ENCODE data around the gene TUT1. TPM values are rescaled to one million over a fixed set of nuclear protein-coding genes. Genes with fewer than 3 reads are reported as not detected.

The TUT1 gene
- total RNA-seq, 1 experiment from 2014 or later = 19.9 TPM

DNA sequence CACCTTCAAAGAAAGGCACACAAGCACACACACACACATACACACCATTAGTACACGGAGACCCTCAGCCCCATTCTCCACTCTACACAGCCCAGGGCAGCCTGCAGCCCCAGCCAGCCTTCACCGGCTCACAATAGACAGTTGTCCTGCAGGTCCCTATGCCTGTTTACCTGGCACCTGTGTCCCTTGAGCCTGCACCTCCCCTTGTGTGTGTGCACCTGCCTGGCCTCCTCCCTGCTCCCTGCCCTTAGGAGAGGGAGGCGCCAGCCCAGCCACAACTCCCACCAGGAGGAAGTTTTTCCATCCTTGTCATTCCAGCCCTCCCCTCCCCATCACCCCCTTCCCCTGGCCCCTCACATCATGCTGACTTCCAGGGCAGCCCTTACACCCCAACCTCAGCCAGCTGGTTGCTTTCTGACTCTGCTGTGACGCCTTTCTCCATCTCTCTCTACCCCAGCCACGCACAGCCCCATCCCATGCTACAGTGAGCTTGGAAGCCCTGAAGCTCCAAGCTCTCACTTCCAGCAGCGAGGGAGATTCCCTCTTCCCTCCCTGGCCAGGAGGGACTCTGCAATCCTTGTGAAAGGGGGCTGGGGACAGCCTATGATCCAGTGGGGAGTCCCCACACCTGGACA lies 49.1 kb downstream of the TUT1 start:
- peaks cover 46% of the 10 kb centered on the region for H3K4me1 ChIP-seq (ENCODE audit: control insufficient read depth, insufficient read depth, low read length)

DNA sequence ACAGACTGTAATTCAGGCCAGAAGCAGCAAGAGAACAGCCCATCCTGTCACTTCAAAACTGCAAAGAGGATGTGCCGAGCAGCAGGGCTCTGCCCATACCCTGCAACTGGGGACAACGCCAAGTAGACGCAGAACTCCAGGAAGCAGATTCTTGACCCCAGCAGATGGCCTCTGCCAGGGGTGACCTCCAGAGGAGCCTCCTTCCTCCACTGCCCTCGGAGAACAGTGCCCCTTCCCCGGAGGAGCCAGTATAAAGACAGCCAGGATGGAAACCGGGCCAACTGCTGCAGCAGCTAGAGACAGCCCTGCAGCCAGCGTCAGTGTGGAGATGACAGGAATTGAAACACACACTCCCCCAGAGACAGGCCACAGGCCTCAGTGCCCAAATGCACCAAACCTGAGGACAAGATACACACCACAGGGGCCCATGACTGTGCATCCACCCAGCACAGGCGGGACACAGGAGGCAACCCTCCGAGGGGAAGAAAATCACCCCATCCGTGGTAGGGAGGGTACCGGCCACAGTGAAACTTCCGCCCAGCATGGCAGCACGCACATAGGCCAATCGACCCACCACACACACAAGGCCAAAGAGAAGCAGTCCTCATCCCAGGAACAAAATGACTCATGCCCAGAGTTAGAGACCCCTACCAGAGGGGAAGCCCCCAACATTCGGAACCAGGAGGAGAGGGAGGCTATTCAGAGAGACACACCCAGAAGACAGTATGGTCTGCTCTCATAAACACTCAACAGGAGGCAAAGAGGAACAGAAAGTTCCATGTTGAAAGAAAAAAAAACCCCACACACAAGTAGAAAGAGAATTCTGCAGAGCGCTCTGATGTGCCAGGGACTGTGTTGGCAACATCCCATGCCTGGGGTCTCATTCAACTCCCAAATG lies 50.3 kb downstream of the TUT1 start:
- peaks cover 51% of the 10 kb centered on the region for H3K4me1 ChIP-seq (ENCODE audit: control insufficient read depth, insufficient read depth, low read length)
- TF ChIP-seq, protein P1, sequence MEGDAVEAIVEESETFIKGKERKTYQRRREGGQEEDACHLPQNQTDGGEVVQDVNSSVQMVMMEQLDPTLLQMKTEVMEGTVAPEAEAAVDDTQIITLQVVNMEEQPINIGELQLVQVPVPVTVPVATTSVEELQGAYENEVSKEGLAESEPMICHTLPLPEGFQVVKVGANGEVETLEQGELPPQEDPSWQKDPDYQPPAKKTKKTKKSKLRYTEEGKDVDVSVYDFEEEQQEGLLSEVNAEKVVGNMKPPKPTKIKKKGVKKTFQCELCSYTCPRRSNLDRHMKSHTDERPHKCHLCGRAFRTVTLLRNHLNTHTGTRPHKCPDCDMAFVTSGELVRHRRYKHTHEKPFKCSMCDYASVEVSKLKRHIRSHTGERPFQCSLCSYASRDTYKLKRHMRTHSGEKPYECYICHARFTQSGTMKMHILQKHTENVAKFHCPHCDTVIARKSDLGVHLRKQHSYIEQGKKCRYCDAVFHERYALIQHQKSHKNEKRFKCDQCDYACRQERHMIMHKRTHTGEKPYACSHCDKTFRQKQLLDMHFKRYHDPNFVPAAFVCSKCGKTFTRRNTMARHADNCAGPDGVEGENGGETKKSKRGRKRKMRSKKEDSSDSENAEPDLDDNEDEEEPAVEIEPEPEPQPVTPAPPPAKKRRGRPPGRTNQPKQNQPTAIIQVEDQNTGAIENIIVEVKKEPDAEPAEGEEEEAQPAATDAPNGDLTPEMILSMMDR (IDR thresholded peaks at IDR 0.05) = no peak
- TF ChIP-seq TCF7L2 (IDR thresholded peaks at IDR 0.05; ENCODE audit: low read depth, low read length) = no peak; the same call in 1 of the 2 replicates
- TF ChIP-seq, protein P2, sequence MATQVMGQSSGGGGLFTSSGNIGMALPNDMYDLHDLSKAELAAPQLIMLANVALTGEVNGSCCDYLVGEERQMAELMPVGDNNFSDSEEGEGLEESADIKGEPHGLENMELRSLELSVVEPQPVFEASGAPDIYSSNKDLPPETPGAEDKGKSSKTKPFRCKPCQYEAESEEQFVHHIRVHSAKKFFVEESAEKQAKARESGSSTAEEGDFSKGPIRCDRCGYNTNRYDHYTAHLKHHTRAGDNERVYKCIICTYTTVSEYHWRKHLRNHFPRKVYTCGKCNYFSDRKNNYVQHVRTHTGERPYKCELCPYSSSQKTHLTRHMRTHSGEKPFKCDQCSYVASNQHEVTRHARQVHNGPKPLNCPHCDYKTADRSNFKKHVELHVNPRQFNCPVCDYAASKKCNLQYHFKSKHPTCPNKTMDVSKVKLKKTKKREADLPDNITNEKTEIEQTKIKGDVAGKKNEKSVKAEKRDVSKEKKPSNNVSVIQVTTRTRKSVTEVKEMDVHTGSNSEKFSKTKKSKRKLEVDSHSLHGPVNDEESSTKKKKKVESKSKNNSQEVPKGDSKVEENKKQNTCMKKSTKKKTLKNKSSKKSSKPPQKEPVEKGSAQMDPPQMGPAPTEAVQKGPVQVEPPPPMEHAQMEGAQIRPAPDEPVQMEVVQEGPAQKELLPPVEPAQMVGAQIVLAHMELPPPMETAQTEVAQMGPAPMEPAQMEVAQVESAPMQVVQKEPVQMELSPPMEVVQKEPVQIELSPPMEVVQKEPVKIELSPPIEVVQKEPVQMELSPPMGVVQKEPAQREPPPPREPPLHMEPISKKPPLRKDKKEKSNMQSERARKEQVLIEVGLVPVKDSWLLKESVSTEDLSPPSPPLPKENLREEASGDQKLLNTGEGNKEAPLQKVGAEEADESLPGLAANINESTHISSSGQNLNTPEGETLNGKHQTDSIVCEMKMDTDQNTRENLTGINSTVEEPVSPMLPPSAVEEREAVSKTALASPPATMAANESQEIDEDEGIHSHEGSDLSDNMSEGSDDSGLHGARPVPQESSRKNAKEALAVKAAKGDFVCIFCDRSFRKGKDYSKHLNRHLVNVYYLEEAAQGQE (IDR thresholded peaks at IDR 0.05; ENCODE audit: insufficient read depth in 1 of 2, low read depth in 2 of 2, low read length in 1 of 2) = no peak
- no TSS peak for BruUV-seq (replicated peaks)
- intact Hi-C loops (cut with micrococcal nuclease; ENCODE audit: unreplicated experiment) = loop anchor here (5.0 to 10.0 kb wide), 3 partner anchors 34 to 146 kb away; no protein-coding TSS in a partner anchor
- CTCF ChIA-PET = interaction anchor here (2.4 to 2.9 kb wide), 2 partner anchors 11 to 116 kb away, joined by 13 to 29 read pairs; no protein-coding TSS in a partner anchor
- ATAC-seq = no peak
- H3K9me3 ChIP-seq (ENCODE audit: control insufficient read depth, insufficient read depth, low read depth, low read length) = no peaks in the 10 kb centered on the region
- H3K4me3 ChIP-seq (ENCODE audit: low read depth in 2 of 2, low read length in 2 of 2) = peak overlapping the region; percentile 80 to 98
- no peaks in the 10 kb centered on the region for H3K27me3 ChIP-seq (ENCODE audit: control insufficient read depth, insufficient read depth, low read length)
- H3K36me3 ChIP-seq (ENCODE audit: control insufficient read depth, insufficient read depth, low read length) = peaks cover 6% of the 10 kb centered on the region; the same call in 1 of the 2 replicates
- no peak for DNase-seq (ENCODE audit: low read depth, low spot score)
- H3K27ac ChIP-seq (ENCODE audit: low read length) = peak overlapping the region; percentile 96
- in situ Hi-C loops (cut with HindIII; ENCODE audit: low pct_unique_long_range_greater_than_20kb, low sequenced_read_pairs) = no loop called here
- POLR2A ChIA-PET = interaction anchor here (0.6 to 0.7 kb wide), 2 partner anchors 81 to 138 kb away, joined by 3 to 7 read pairs; no protein-coding TSS in a partner anchor

More for the DNA sequence above, 49.1 kb downstream of the TUT1 start:
- ChIA-PET CTCF (interaction anchor here (0.8 to 2.9 kb wide), 11 partner anchors 10 to 146 kb away, joined by 3 to 29 read pairs (median 8); no protein-coding TSS in a partner anchor), POLR2A (no interaction called here)
- Histone ChIP-seq H3K27ac (ENCODE audit: low read length) (peak overlapping the region; percentile 96), H3K36me3 (ENCODE audit: control insufficient read depth, insufficient read depth, low read length) (peaks cover 6% of the 10 kb centered on the region; the same call in 1 of the 2 replicates), H3K4me3 (ENCODE audit: low read depth in 2 of 2, low read length in 2 of 2) (peak overlapping the region; percentile 80 to 98), H3K9me3 (ENCODE audit: control insufficient read depth, insufficient read depth, low read depth, low read length) (no peaks in the 10 kb centered on the region), H3K27me3 (ENCODE audit: control insufficient read depth, insufficient read depth, low read length) (no peaks in the 10 kb centered on the region)
- no peak for DNase-seq (ENCODE audit: low read depth, low spot score)
- ATAC-seq = no peak
- in situ Hi-C loops (cut with HindIII; ENCODE audit: low pct_unique_long_range_greater_than_20kb, low sequenced_read_pairs) = no loop called here
- BruUV-seq (replicated peaks) = no TSS peak
- intact Hi-C loops (cut with micrococcal nuclease; ENCODE audit: unreplicated experiment) = loop anchor here (5.0 to 10.0 kb wide), 3 partner anchors 35 to 147 kb away; no protein-coding TSS in a partner anchor
- TF ChIP-seq, protein P2 (IDR thresholded peaks at IDR 0.05; ENCODE audit: insufficient read depth in 1 of 2, low read depth in 2 of 2, low read length in 1 of 2) = no peak
- TF ChIP-seq, protein P1 (IDR thresholded peaks at IDR 0.05) = no peak
- TF ChIP-seq SIN3A (IDR thresholded peaks at IDR 0.05; ENCODE audit: borderline replicate concordance, insufficient read depth, low read depth, low read length) (peak; percentile 67; the same call in 1 of the 2 replicates), TCF7L2 (IDR thresholded peaks at IDR 0.05; ENCODE audit: low read depth, low read length) (no peak), POLR2AphosphoS5 (IDR thresholded peaks at IDR 0.05; ENCODE audit: low read depth, low read length) (0 out of 2 replicates have a peak, but pooled peaks have one; percentile 14)

All from Panc1 (cell line).